ENCODE measurements around the gene CCNYL1.

The CCNYL1 gene

DNA sequence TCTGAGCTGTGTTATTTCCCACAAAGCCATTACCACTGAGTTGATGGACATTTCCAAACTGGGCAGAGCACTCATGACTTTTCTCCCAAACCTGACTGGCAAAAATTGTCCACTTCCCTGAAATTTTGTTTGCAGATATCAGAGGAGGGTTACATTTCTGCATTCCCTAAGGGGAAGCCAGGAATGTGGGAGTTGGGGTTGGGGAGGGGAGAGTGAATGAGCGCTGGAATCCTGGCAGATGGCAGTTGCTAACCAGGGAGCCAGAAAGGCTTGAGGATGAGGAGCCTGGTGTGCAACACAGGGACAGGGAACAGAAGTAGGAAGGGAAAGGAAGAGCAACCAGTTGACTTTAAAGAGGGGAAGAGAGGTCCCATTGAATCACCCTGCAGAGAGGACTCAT is 14.0 kb upstream of the CCNYL1 start:
- in situ Hi-C loops (cut with MboI; ENCODE audit: low pct_unique_long_range_greater_than_20kb, low sequenced_read_pairs, unreplicated experiment) = no loop called here
- TF ChIP-seq, protein P1, sequence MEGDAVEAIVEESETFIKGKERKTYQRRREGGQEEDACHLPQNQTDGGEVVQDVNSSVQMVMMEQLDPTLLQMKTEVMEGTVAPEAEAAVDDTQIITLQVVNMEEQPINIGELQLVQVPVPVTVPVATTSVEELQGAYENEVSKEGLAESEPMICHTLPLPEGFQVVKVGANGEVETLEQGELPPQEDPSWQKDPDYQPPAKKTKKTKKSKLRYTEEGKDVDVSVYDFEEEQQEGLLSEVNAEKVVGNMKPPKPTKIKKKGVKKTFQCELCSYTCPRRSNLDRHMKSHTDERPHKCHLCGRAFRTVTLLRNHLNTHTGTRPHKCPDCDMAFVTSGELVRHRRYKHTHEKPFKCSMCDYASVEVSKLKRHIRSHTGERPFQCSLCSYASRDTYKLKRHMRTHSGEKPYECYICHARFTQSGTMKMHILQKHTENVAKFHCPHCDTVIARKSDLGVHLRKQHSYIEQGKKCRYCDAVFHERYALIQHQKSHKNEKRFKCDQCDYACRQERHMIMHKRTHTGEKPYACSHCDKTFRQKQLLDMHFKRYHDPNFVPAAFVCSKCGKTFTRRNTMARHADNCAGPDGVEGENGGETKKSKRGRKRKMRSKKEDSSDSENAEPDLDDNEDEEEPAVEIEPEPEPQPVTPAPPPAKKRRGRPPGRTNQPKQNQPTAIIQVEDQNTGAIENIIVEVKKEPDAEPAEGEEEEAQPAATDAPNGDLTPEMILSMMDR (IDR thresholded peaks at IDR 0.05; ENCODE audit: extremely low read depth, insufficient read depth, missing control alignments) = no peak
- DNase-seq (ENCODE audit: low spot score) = no peak

DNA sequence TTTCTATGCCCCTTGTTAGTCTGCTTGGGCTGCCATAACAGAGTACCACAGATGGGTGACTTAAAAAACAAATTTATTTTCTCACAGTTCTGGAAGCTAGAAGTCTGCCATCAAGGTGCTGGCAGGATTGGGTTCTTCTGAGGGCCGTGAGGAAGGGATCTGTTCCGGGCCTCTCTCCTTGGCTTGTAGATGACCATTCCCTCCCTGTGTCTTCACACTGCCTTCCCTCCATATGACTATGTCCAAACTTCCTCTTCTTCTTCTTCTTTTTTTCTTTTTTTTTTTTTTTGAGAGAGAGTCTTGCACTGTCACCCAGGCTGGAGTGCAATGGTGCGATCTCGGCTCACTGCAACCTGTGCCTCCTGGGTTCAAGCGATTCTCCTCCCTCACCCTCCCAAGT is 13.1 kb upstream of the CCNYL1 start:
- TF ChIP-seq, protein P1 (IDR thresholded peaks at IDR 0.05; ENCODE audit: extremely low read depth, insufficient read depth, missing control alignments) = no peak
- in situ Hi-C loops (cut with MboI; ENCODE audit: low pct_unique_long_range_greater_than_20kb, low sequenced_read_pairs, unreplicated experiment) = no loop called here
- DNase-seq (ENCODE audit: low spot score) = no peak

DNA sequence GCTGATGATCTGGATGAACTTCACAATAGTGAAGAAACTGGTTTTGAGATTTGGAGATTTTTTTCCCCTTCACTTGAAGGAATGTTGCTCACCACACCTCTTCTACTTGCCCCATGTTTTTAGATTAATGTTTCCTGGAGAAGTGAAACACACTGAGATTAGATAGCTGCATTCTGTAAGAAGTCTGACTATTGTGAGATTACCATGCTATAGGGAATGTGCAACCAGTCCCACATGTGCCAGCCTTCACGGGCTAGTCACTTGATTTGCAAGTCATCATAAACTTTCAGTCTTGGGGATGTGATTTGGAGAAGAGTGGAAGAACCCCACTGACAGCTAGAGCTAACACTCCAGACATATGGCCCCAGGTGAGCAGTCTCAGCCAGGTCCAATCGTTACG is 7.4 kb upstream of the CCNYL1 start:
- DNase-seq (ENCODE audit: low spot score) = no peak
- TF ChIP-seq, protein P1 (IDR thresholded peaks at IDR 0.05; ENCODE audit: extremely low read depth, insufficient read depth, missing control alignments) = no peak
- in situ Hi-C loops (cut with MboI; ENCODE audit: low pct_unique_long_range_greater_than_20kb, low sequenced_read_pairs, unreplicated experiment) = no loop called here

DNA sequence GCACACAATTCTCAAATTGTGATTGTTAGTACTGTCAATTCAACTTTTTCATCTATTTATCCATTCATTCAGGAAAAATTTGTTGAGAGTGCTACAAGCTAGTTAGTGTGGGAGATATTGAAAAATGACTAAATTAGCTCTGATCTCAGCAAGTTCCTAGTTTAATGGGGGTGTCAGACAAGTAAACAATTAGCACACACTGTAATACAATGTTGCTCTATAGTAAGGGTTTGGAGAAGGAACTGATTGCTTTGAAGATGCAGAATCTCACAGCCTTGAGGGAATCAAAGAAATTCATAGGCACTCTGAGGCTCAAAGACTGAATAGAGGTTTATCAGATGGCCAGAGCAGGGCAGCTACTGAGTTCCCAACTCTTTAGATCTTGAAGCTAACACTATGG is 6.8 kb upstream of the CCNYL1 start:
- TF ChIP-seq, protein P1 (IDR thresholded peaks at IDR 0.05; ENCODE audit: extremely low read depth, insufficient read depth, missing control alignments) = no peak
- in situ Hi-C loops (cut with MboI; ENCODE audit: low pct_unique_long_range_greater_than_20kb, low sequenced_read_pairs, unreplicated experiment) = no loop called here
- DNase-seq (ENCODE audit: low spot score) = no peak

DNA sequence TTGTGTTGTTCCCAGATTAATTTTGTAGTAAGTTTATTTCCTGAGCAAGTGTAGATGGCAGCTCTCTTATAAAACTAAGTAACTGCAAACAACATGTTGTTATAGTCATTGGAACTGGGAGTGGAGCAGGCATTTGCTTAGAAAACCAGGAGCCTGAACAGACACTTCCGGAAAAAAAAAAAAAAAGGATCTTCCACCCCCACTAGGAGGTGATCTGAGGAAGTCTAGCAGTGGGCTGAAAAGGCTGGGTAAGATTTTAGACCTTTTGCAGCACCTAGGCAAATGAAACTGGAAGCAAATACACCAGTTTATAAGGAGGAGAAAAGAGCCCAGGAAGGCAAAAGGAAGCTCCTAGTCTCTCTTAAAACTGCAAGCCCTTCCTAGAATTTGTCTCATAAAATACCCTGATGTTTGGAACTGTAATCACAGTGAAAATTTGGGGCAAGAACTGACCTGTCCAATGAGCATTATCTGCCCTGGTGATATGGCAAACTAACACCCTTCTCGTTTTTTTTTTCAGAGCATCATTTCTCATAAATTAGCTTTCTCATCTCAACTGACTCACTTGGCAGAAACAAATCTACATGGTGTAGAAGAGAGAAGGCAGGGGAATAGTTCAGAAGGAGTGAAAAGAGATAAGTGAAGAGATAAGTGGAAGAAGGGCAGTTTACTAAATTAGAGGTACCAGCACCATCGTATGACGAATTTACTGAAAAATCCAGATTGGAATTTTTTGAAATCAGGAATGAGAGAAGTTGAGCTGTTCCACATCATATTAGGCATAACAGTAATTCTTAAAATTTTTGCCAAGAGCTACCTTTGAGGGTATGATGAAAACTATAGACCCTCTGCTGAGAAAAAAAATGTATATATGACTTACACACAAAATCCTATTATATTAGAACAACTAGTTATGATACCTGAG is 4.2 kb upstream of the CCNYL1 start:
- TF ChIP-seq, protein P1 (IDR thresholded peaks at IDR 0.05; ENCODE audit: extremely low read depth, insufficient read depth, missing control alignments) = no peak
- in situ Hi-C loops (cut with MboI; ENCODE audit: low pct_unique_long_range_greater_than_20kb, low sequenced_read_pairs, unreplicated experiment) = no loop called here
- DNase-seq (ENCODE audit: low spot score) = no peak

DNA sequence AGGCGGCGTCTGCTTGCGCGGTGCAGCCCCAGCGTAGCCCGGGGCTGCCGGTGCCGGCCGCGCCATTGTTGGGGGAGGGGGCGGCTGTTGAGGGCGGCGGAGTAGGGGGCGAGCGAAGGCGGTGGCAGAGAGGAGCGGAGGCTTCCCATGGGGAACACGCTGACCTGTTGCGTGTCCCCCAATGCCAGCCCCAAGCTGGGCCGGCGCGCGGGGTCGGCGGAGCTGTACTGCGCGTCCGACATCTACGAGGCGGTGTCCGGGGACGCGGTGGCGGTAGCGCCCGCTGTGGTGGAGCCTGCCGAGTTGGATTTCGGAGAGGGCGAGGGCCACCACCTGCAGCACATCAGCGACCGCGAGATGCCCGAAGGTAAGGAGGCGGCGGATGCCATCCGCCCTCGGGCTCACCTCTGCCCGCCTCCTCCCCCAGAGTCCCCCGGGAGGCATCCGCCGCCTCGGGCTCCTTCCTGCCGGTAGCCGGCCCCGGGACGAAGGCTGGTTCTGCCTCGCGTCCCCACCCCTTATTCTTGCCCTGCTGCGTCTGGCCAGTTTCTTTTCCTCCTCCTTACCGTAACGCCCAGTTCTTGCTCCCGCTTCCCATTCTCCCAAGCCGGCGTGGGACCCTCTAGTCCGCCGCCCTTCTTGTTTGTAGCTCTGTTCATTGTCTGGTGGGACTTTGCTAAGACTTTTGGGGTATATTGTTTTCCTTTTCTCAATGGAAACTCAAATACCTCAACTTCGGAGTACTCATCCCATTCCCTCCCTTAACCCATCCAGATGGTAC is 500 bp downstream of the CCNYL1 start:
- TF ChIP-seq, protein P1 (IDR thresholded peaks at IDR 0.05; ENCODE audit: extremely low read depth, insufficient read depth, missing control alignments) = no peak
- DNase-seq (ENCODE audit: low spot score) = peak; percentile 60
- in situ Hi-C loops (cut with MboI; ENCODE audit: low pct_unique_long_range_greater_than_20kb, low sequenced_read_pairs, unreplicated experiment) = no loop called here

Data from GM13977 (cell line).